ENCODE data around the gene PCDHGB1. TPM values are rescaled to one million over a fixed set of nuclear protein-coding genes. Genes with fewer than 3 reads are reported as not detected.
"Not testable (repeated sequence)": the region's sequence is repeated elsewhere in the genome, so short reads cannot be mapped to it uniquely, and the experiment has no call there.

PCDHGB1 gene
- 0.08 TPM for polyA plus RNA-seq (2012; ENCODE audit: missing spikeins)

- DNase-seq (ENCODE audit: insufficient read length) (no peak), FAIRE-seq (no peak)
- TF ChIP-seq TAF1 (IDR thresholded peaks at IDR 0.05; ENCODE audit: borderline replicate concordance, low read depth, low read length) (no peak), POLR2AphosphoS5 (IDR thresholded peaks at IDR 0.05; ENCODE audit: low read depth, low read length) (no peak), POLR2A (IDR thresholded peaks at IDR 0.05; ENCODE audit: low read depth, low read length) (no peak)
These were observed at the start of gene PCDHGB1 for GRCh38 chr5:141349917-141350619. TSS of gene PCDHGB1 (plus strand) at chr5:141350099. CDS start at chr5:141350261, 162 bp downstream.

GRCh38 chr5:141303756-141304155 lies 46.1 kb upstream of the PCDHGB1 start, which contains the start of gene SLC25A2:
TSS of gene SLC25A2 (minus strand) at chr5:141304049. CDS start at chr5:141303865, 184 bp downstream.
- DNase-seq (ENCODE audit: insufficient read length) = no peak
- no peak for TF ChIP-seq POLR2A (IDR thresholded peaks at IDR 0.05; ENCODE audit: low read depth, low read length)
- TF ChIP-seq POLR2AphosphoS5 (IDR thresholded peaks at IDR 0.05; ENCODE audit: low read depth, low read length) = no peak
- TF ChIP-seq TAF1 (IDR thresholded peaks at IDR 0.05; ENCODE audit: borderline replicate concordance, low read depth, low read length) = no peak
- FAIRE-seq = no peak

GRCh38 chr5:141306630-141307029 lies 43.3 kb upstream of the PCDHGB1 start:
- DNase-seq (ENCODE audit: insufficient read length) = no peak
- FAIRE-seq = no peak
- TF ChIP-seq POLR2A (IDR thresholded peaks at IDR 0.05; ENCODE audit: low read depth, low read length) (no peak), POLR2AphosphoS5 (IDR thresholded peaks at IDR 0.05; ENCODE audit: low read depth, low read length) (no peak), TAF1 (IDR thresholded peaks at IDR 0.05; ENCODE audit: borderline replicate concordance, low read depth, low read length) (no peak)

- no peak for DNase-seq (ENCODE audit: insufficient read length)
- no peak for TF ChIP-seq POLR2A (IDR thresholded peaks at IDR 0.05; ENCODE audit: low read depth, low read length)
- TF ChIP-seq POLR2AphosphoS5 (IDR thresholded peaks at IDR 0.05; ENCODE audit: low read depth, low read length) = no peak
- TF ChIP-seq TAF1 (IDR thresholded peaks at IDR 0.05; ENCODE audit: borderline replicate concordance, low read depth, low read length) = no peak
- no peak for FAIRE-seq
These were observed 36.2 kb upstream of the PCDHGB1 start for GRCh38 chr5:141313711-141314110.

- FAIRE-seq = not testable (repeated sequence)
These were observed 32.9 kb upstream of the PCDHGB1 start for GRCh38 chr5:141316963-141317362.

GRCh38 chr5:141319202-141319601 lies 30.7 kb upstream of the PCDHGB1 start:
- FAIRE-seq (no peak), DNase-seq (ENCODE audit: insufficient read length) (no peak)
- TF ChIP-seq TAF1 (IDR thresholded peaks at IDR 0.05; ENCODE audit: borderline replicate concordance, low read depth, low read length) = no peak
- no peak for TF ChIP-seq POLR2A (IDR thresholded peaks at IDR 0.05; ENCODE audit: low read depth, low read length)
- no peak for TF ChIP-seq POLR2AphosphoS5 (IDR thresholded peaks at IDR 0.05; ENCODE audit: low read depth, low read length)

More at GRCh38 chr5:141316963-141317362, 32.9 kb upstream of the PCDHGB1 start:
- DNase-seq (ENCODE audit: insufficient read length) = not testable (repeated sequence)

GRCh38 chr5:141319699-141320098 lies 30.2 kb upstream of the PCDHGB1 start:
- TF ChIP-seq TAF1 (IDR thresholded peaks at IDR 0.05; ENCODE audit: borderline replicate concordance, low read depth, low read length) (no peak), POLR2AphosphoS5 (IDR thresholded peaks at IDR 0.05; ENCODE audit: low read depth, low read length) (no peak), POLR2A (IDR thresholded peaks at IDR 0.05; ENCODE audit: low read depth, low read length) (no peak)
- FAIRE-seq = peak; percentile 48
- DNase-seq (ENCODE audit: insufficient read length) = no peak

GRCh38 chr5:141320225-141321169 lies 29.4 kb upstream of the PCDHGB1 start, which contains the start of gene TAF7:
TSS of gene TAF7 (minus strand) at chr5:141320784. CDS start at chr5:141320044, 740 bp downstream.
- TF ChIP-seq POLR2AphosphoS5 (IDR thresholded peaks at IDR 0.05; ENCODE audit: low read depth, low read length) (peak; percentile 96), POLR2A (IDR thresholded peaks at IDR 0.05; ENCODE audit: low read depth, low read length) (peak; percentile 97), TAF1 (IDR thresholded peaks at IDR 0.05; ENCODE audit: borderline replicate concordance, low read depth, low read length) (peak; percentile 73)
- peak; percentile 98 for FAIRE-seq
- peak; percentile 64 for DNase-seq (ENCODE audit: insufficient read length)

- no peak for FAIRE-seq
- DNase-seq (ENCODE audit: insufficient read length) = no peak
- TF ChIP-seq POLR2AphosphoS5 (IDR thresholded peaks at IDR 0.05; ENCODE audit: low read depth, low read length) (no peak), POLR2A (IDR thresholded peaks at IDR 0.05; ENCODE audit: low read depth, low read length) (no peak), TAF1 (IDR thresholded peaks at IDR 0.05; ENCODE audit: borderline replicate concordance, low read depth, low read length) (no peak)
These were observed 27.6 kb upstream of the PCDHGB1 start for GRCh38 chr5:141322261-141322660.

GRCh38 chr5:141326088-141326854 lies 23.6 kb upstream of the PCDHGB1 start:
- TF ChIP-seq POLR2A (IDR thresholded peaks at IDR 0.05; ENCODE audit: low read depth, low read length) (peak; percentile 30; the same call in 1 of the 2 replicates), POLR2AphosphoS5 (IDR thresholded peaks at IDR 0.05; ENCODE audit: low read depth, low read length) (no peak)
- FAIRE-seq (peak; percentile 66), DNase-seq (ENCODE audit: insufficient read length) (no peak)

GRCh38 chr5:141328231-141328630 lies 21.7 kb upstream of the PCDHGB1 start:
- TF ChIP-seq POLR2AphosphoS5 (IDR thresholded peaks at IDR 0.05; ENCODE audit: low read depth, low read length) (no peak), TAF1 (IDR thresholded peaks at IDR 0.05; ENCODE audit: borderline replicate concordance, low read depth, low read length) (no peak), POLR2A (IDR thresholded peaks at IDR 0.05; ENCODE audit: low read depth, low read length) (no peak)
- DNase-seq (ENCODE audit: insufficient read length) = no peak
- FAIRE-seq = no peak
